Gastroesophageal sphincter (tissue), 4 donors: Measurements from ENCODE around the gene APP. TPM values are rescaled to one million over a fixed set of nuclear protein-coding genes. Genes with fewer than 3 reads are reported as not detected.

Experiments
- ATAC-seq: fragments of 150-250 bp; one replicate; pipeline ENCODE4 v1.9.1; 2016; ENCODE audit warnings: mild to moderate bottlenecking, moderate library complexity
- H3K27ac ChIP-seq, 4 donors: fragments of 200-600 bp; sonication (generic) in 3 of 4; 1 replicate in 3 of 4; 2 replicates in 1 of 4; pipeline ENCODE4 v1.5.1; 2016 to 2019
- H3K27me3 ChIP-seq: fragments of 200-600 bp; sonication (generic); one replicate; pipeline ENCODE4 v1.5.1; 2019
- H3K36me3 ChIP-seq, 2 donors: fragments of 200-600 bp; sonication (generic); one replicate each; pipeline ENCODE4 v1.5.1; 2019; ENCODE audit warnings: control low read depth in 1 of 2
- H3K4me1 ChIP-seq, 3 donors: fragments of 200-600 bp; sonication (generic); 1 replicate in 2 of 3; 2 replicates in 1 of 3; pipeline ENCODE4 v1.5.1; 2016 to 2019; ENCODE audit warnings: control low read depth in 2 of 3
- H3K4me3 ChIP-seq, 2 donors: fragments of 200-600 bp; sonication (generic); one replicate each; pipeline ENCODE4 v1.5.1; 2019; ENCODE audit warnings: mild to moderate bottlenecking in 1 of 2, moderate library complexity in 1 of 2
- H3K9me3 ChIP-seq, 3 donors: fragments of 200-600 bp; sonication (generic); one replicate each; pipeline ENCODE4 v1.5.1; 2017 to 2019; ENCODE audit warnings: control low read depth in 2 of 3
- CTCF ChIP-seq, 4 experiments: fragments of 200-600 bp in 2 of 4; fragments of 450-650 bp in 2 of 4; sonication (generic) in 1 of 4; IDR thresholded peaks; one replicate each; pipeline ENCODE4 v1.5.1; 2017 to 2019; ENCODE audit warnings: antibody characterized with exemption in 4 of 4, mild to moderate bottlenecking in 2 of 4, moderate library complexity in 2 of 4
- EP300 ChIP-seq: sonication (generic); formaldehyde crosslinking; IDR thresholded peaks from one replicate; pipeline ENCODE4 v1.6.1; 2017; ENCODE audit warnings: antibody characterized with exemption, mild to moderate bottlenecking
- POLR2A ChIP-seq, 2 donors: fragments of 450-650 bp; IDR thresholded peaks; one replicate each; pipeline ENCODE4 v1.6.1; 2017; ENCODE audit warnings: antibody characterized with exemption in 2 of 2, mild to moderate bottlenecking in 2 of 2, moderate library complexity in 1 of 2
- POLR2AphosphoS5 ChIP-seq: sonication (generic); formaldehyde crosslinking; IDR thresholded peaks from one replicate; pipeline ENCODE4 v1.6.1; 2017; ENCODE audit warnings: antibody characterized with exemption
- WGBS, 2 donors: methylation state at CpG; one replicate each; pipeline ENCODE4 v1.1.5; 2018; ENCODE audit warnings: low coverage in 1 of 2; 5-methylcytosine and 5-hydroxymethylcytosine counted together
- total RNA-seq, 4 donors: library from RNA; depleted of rRNA; stranded (reverse); fragments of >200 nt; gene quantifications; one replicate each; pipeline ENCODE4 v1.1.0, GENCODE V29; 2016

Gene APP
- total RNA-seq, 4 donors from 2014 or later = 282 to 724 (median 545) TPM

GRCh38 chr21:25850126-25850842 is 320.3 kb downstream of the APP start:
- no peak overlapping the region for H3K27ac ChIP-seq
- no peaks in the 10 kb centered on the region for H3K9me3 ChIP-seq
- TF ChIP-seq POLR2A (IDR thresholded peaks at IDR 0.05) = no peak
- no peak for TF ChIP-seq POLR2AphosphoS5
- no peak for TF ChIP-seq EP300
- no peak for TF ChIP-seq CTCF (IDR thresholded peaks at IDR 0.05)

GRCh38 chr21:25848309-25848708 is 322.3 kb downstream of the APP start:
- no peak for TF ChIP-seq POLR2AphosphoS5
- Histone ChIP-seq H3K36me3 (no peaks in the 10 kb centered on the region), H3K9me3 (no peaks in the 10 kb centered on the region), H3K27ac (no peak overlapping the region), H3K4me1 (no peaks in the 10 kb centered on the region), H3K4me3 (no peak overlapping the region), H3K27me3 (no peaks in the 10 kb centered on the region)
- WGBS, 2 donors = 80% methylated on average over 1 of the region's 2 CpGs; no CpG with 5 or more reads in 1 of the 2 donors
- no peak for ATAC-seq

More at GRCh38 chr21:25850126-25850842, 320.3 kb downstream of the APP start:
- no peaks in the 10 kb centered on the region for H3K36me3 ChIP-seq
- no peak overlapping the region for H3K4me3 ChIP-seq
- no peaks in the 10 kb centered on the region for H3K4me1 ChIP-seq
- WGBS, 2 donors = 83% methylated on average over 1 of the region's 1 CpG; no CpG with 5 or more reads in 1 of the 2 donors
- ATAC-seq = no peak
- no peaks in the 10 kb centered on the region for H3K27me3 ChIP-seq

- ATAC-seq = no peak
These were observed 324.8 kb downstream of the APP start for GRCh38 chr21:25845729-25846256.

GRCh38 chr21:25842925-25843324 is 327.6 kb downstream of the APP start:
- 47 to 48% methylated on average over 2 to 3 of the region's 3 CpGs for WGBS, 2 donors
- no peak for ATAC-seq
- no peak overlapping the region for H3K4me3 ChIP-seq
- TF ChIP-seq EP300 = no peak
- no peak for TF ChIP-seq POLR2AphosphoS5
- no peak for TF ChIP-seq CTCF (IDR thresholded peaks at IDR 0.05)
- no peak for TF ChIP-seq POLR2A (IDR thresholded peaks at IDR 0.05)
- peaks cover 0 to 3% (median 0%) of the 10 kb centered on the region in 3 donors for H3K4me1 ChIP-seq
- no peaks in the 10 kb centered on the region for H3K27me3 ChIP-seq
- H3K27ac ChIP-seq = no peak overlapping the region
- no peaks in the 10 kb centered on the region for H3K36me3 ChIP-seq
- H3K9me3 ChIP-seq = peaks cover 0 to 10% (median 0%) of the 10 kb centered on the region in 3 donors

More at GRCh38 chr21:25845729-25846256, 324.8 kb downstream of the APP start:
- Histone ChIP-seq H3K4me3 (no peak overlapping the region), H3K27ac (no peak overlapping the region), H3K27me3 (no peaks in the 10 kb centered on the region), H3K36me3 (no peaks in the 10 kb centered on the region), H3K4me1 (no peaks in the 10 kb centered on the region), H3K9me3 (no peaks in the 10 kb centered on the region)
- no peak for TF ChIP-seq POLR2AphosphoS5
- no peak for TF ChIP-seq CTCF (IDR thresholded peaks at IDR 0.05)
- no peak for TF ChIP-seq POLR2A (IDR thresholded peaks at IDR 0.05)
- TF ChIP-seq EP300 = no peak
- 38 to 39% methylated on average over 3 to 5 of the region's 5 CpGs for WGBS, 2 donors

- H3K4me1 ChIP-seq = peaks cover 0 to 19% (median 0%) of the 10 kb centered on the region in 3 donors
- WGBS, 2 donors = 93 to 94% methylated on average over 3 to 4 of the region's 4 CpGs
- H3K27me3 ChIP-seq = no peaks in the 10 kb centered on the region
- peaks cover 0 to 14% (median 0%) of the 10 kb centered on the region in 3 donors for H3K9me3 ChIP-seq
- H3K4me3 ChIP-seq = no peak overlapping the region
- ATAC-seq = no peak
- H3K27ac ChIP-seq = no peak overlapping the region
- TF ChIP-seq POLR2A (IDR thresholded peaks at IDR 0.05) = no peak
- no peak for TF ChIP-seq EP300
- TF ChIP-seq POLR2AphosphoS5 = no peak
- no peak for TF ChIP-seq CTCF (IDR thresholded peaks at IDR 0.05)
- H3K36me3 ChIP-seq = no peaks in the 10 kb centered on the region
These were observed 331.8 kb downstream of the APP start for GRCh38 chr21:25838809-25839208.
